ENCODE results near the gene S100B. TPM values are rescaled to one million over a fixed set of nuclear protein-coding genes. Genes with fewer than 3 reads are reported as not detected.

Gene S100B
- total and polyA plus RNA-seq, 2 donors, result 36.5 to 46.3 TPM

DNA sequence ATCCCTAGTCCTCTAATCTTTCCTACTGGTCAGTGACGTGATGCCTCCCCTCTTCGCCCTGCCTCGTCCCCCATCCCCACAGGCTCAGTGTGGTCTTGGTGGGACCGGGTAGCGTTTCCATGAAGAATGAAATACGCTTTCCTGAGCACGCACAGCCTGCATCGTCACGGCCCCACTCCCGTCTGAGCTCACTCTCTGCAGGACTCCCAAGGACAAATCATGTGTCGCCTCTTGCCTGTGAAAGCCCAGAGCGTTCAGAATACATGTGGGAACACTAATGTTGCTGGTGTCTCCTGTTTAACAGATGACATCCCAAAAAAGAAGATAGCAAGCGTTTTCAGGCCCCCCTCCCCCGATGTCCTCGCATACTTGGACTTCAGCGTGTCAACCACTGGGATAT is 49.2 kb downstream of the S100B start:
- WGBS, result 98% methylated on average over 16 of the region's 16 CpGs
- no peaks in the 10 kb centered on the region for H3K9me3 ChIP-seq (ENCODE audit: control insufficient read depth in 2 of 2, insufficient read depth in 1 of 2, low read length in 1 of 2)
- DNase-seq (ENCODE audit: low read depth in 6 of 9, low spot score in 9 of 9), result no peak
- peaks cover 55 to 56% of the 10 kb centered on the region in 2 donors for H3K36me3 ChIP-seq (ENCODE audit: control insufficient read depth in 2 of 2, insufficient read depth in 2 of 2, low read length in 1 of 2)
- H3K4me1 ChIP-seq (ENCODE audit: control insufficient read depth in 2 of 2, insufficient read depth in 2 of 2, low read length in 2 of 2), result peaks cover 0 to 53% of the 10 kb centered on the region in 2 donors
- no peak overlapping the region for H3K27ac ChIP-seq (ENCODE audit: low read depth in 1 of 2, low read length in 1 of 2)
- H3K4me3 ChIP-seq (ENCODE audit: low read length in 2 of 2), result no peak overlapping the region
- no peaks in the 10 kb centered on the region for H3K27me3 ChIP-seq (ENCODE audit: control insufficient read depth in 2 of 2, insufficient read depth in 1 of 2, low read length in 1 of 2)

DNA sequence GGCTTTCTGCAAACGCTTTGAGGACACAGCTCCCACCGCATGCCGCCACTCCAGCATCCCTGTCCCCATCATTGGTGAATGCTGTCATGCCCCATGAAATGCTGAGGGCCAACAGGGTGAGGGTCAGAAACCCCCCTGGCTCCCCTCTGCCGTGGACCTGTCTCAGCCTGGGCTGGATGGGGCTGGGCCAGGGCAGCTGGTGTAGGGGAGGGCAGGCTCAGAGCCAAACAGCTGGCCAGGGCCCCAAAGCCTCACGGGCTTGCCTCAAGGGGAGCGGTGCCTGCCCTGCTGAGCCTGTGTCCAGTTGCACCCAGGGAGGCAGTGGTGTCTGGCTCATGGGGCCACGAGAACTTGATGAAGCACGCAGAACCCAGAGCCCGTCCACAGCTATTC is 49.7 kb downstream of the S100B start:
- WGBS, result 97% methylated on average over 9 of the region's 9 CpGs
- Histone ChIP-seq H3K9me3 (ENCODE audit: control insufficient read depth in 2 of 2, insufficient read depth in 1 of 2, low read length in 1 of 2) (no peaks in the 10 kb centered on the region), H3K27me3 (ENCODE audit: control insufficient read depth in 2 of 2, insufficient read depth in 1 of 2, low read length in 1 of 2) (no peaks in the 10 kb centered on the region), H3K4me3 (ENCODE audit: low read length in 2 of 2) (no peak overlapping the region), H3K4me1 (ENCODE audit: control insufficient read depth in 2 of 2, insufficient read depth in 2 of 2, low read length in 2 of 2) (peaks cover 0 to 53% of the 10 kb centered on the region in 2 donors), H3K36me3 (ENCODE audit: control insufficient read depth in 2 of 2, insufficient read depth in 2 of 2, low read length in 1 of 2) (peaks cover 55 to 56% of the 10 kb centered on the region in 2 donors), H3K27ac (ENCODE audit: low read depth in 1 of 2, low read length in 1 of 2) (no peak overlapping the region)
- no peak for DNase-seq (ENCODE audit: low read depth in 6 of 9, low spot score in 9 of 9)

DNA sequence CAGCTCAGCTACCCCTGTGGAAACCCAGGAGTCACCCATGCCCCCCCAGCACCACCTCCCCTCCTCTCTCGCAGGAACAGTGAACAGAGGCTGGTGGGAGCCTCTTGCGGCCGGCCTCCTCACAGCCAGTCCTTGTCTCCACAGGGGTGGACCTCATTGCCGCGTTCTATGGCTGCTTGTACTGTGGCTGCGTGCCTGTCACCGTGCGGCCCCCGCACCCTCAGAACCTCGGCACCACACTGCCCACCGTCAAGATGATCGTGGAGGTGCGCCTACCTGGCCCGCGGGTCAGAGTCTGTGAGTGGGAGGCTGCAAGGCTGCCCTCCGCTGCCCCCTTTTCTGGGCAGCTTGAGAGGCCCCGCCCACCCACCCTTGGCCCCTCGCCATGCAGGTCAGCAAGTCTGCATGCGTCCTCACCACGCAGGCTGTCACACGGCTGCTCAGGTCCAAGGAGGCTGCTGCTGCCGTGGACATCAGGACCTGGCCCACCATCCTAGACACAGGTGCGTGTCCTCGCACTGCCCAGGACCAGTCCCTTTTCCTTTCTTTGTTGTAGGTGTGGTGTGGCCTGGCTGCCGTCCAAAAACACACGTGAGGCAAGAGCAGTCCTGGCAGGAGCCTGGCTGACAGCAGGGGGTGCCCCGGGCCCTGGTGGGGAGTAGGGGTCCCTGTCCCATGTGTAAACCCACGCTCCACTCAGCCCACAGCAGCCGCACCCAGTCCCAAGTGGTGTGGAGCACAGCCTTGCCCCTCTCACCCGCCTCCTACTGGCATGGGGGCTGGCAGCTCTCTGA is 50.3 kb downstream of the S100B start:
- DNase-seq (ENCODE audit: low read depth in 6 of 9, low spot score in 9 of 9), result no peak
- Histone ChIP-seq H3K27me3 (ENCODE audit: control insufficient read depth in 2 of 2, insufficient read depth in 1 of 2, low read length in 1 of 2) (no peaks in the 10 kb centered on the region), H3K36me3 (ENCODE audit: control insufficient read depth in 2 of 2, insufficient read depth in 2 of 2, low read length in 1 of 2) (peaks cover 54 to 60% of the 10 kb centered on the region in 2 donors), H3K27ac (ENCODE audit: low read depth in 1 of 2, low read length in 1 of 2) (no peak overlapping the region), H3K4me3 (ENCODE audit: low read length in 2 of 2) (no peak overlapping the region), H3K9me3 (ENCODE audit: control insufficient read depth in 2 of 2, insufficient read depth in 1 of 2, low read length in 1 of 2) (no peaks in the 10 kb centered on the region), H3K4me1 (ENCODE audit: control insufficient read depth in 2 of 2, insufficient read depth in 2 of 2, low read length in 2 of 2) (peaks cover 0 to 53% of the 10 kb centered on the region in 2 donors)
- WGBS, result 96% methylated on average over 30 of the region's 30 CpGs

DNA sequence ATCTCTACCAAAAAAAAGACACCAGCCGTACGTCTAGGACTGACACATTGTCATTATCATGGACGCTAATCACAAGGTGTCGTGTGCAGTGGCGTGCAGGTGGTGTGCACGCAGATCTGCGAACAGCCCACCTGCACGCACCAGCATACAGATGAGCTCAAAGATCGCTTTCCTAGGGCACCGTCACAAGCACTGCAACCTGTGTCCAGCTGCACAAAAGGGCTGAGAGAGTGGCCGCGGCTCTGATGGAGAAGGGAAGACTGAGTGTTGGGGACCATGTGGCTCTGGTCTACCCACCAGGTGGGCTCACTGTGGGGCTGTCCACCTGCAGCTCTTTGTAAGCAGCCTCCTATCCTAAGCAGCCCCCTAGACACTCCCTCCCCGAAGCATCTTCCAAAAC is 50.9 kb downstream of the S100B start:
- WGBS, result 99% methylated on average over 13 of the region's 13 CpGs
- Histone ChIP-seq H3K36me3 (ENCODE audit: control insufficient read depth in 2 of 2, insufficient read depth in 2 of 2, low read length in 1 of 2) (peaks cover 49 to 62% of the 10 kb centered on the region in 2 donors), H3K27ac (ENCODE audit: low read depth in 1 of 2, low read length in 1 of 2) (no peak overlapping the region), H3K4me1 (ENCODE audit: control insufficient read depth in 2 of 2, insufficient read depth in 2 of 2, low read length in 2 of 2) (peaks cover 0 to 48% of the 10 kb centered on the region in 2 donors), H3K9me3 (ENCODE audit: control insufficient read depth in 2 of 2, insufficient read depth in 1 of 2, low read length in 1 of 2) (no peaks in the 10 kb centered on the region), H3K27me3 (ENCODE audit: control insufficient read depth in 2 of 2, insufficient read depth in 1 of 2, low read length in 1 of 2) (no peaks in the 10 kb centered on the region), H3K4me3 (ENCODE audit: low read length in 2 of 2) (no peak overlapping the region)
- no peak for DNase-seq (ENCODE audit: low read depth in 6 of 9, low spot score in 9 of 9)

DNA sequence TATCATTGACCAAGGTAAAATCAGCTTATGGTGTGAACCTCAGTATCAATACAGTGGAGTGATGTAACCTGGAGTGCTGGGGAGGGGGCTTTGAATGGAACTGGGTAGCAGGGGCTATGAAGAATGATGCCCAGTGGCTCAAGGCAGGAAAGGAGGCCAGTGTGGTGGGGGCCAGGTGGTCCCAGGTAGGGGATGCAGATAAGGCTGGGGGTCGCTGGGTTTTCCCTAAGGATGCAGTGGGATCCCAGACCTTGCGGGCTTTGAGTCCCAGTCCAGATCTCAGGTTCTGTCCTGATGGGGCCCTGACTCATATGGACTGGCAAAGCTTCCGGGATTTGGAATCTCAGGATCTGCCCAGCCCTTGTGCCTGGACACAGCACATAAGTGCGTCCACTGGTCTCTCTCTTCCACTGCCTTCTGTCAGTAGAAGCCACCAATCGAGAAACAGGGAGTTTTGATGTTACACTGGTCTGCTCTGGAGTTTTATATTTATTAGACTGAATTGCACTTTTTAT is 52.0 kb downstream of the S100B start:
- no peaks in the 10 kb centered on the region for H3K27me3 ChIP-seq (ENCODE audit: control insufficient read depth in 2 of 2, insufficient read depth in 1 of 2, low read length in 1 of 2)
- WGBS, result 98% methylated on average over 5 of the region's 5 CpGs
- peak overlapping the region; percentile 86 to 89 for H3K27ac ChIP-seq (ENCODE audit: low read depth in 1 of 2, low read length in 1 of 2)
- H3K4me3 ChIP-seq (ENCODE audit: low read length in 2 of 2), result no peak overlapping the region
- peaks cover 0 to 3% of the 10 kb centered on the region in 2 donors for H3K9me3 ChIP-seq (ENCODE audit: control insufficient read depth in 2 of 2, insufficient read depth in 1 of 2, low read length in 1 of 2)
- H3K4me1 ChIP-seq (ENCODE audit: control insufficient read depth in 2 of 2, insufficient read depth in 2 of 2, low read length in 2 of 2), result peaks cover 0 to 38% of the 10 kb centered on the region in 2 donors
- H3K36me3 ChIP-seq (ENCODE audit: control insufficient read depth in 2 of 2, insufficient read depth in 2 of 2, low read length in 1 of 2), result peaks cover 50 to 63% of the 10 kb centered on the region in 2 donors
- DNase-seq (ENCODE audit: low read depth in 6 of 9, low spot score in 9 of 9), result no peak

DNA sequence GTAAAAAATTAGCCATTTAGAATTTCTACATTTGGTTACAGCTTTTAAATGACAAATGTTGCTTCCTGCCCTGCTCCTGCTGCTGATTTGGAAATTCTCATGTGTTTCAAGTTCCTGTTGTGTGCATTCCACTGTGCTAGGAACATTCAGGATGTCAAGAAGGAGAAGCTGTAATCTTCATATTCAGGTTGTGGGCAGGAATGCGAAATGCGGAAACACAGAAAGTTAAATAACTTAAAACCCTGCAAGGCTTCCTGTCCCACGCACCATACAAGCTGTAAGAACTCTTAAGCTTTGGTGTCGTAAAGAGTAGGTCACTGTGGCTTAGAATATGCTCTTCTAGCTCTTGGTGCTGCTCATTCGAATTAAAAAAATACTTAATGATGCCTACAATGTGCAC is 52.6 kb downstream of the S100B start:
- H3K4me3 ChIP-seq (ENCODE audit: low read length in 2 of 2), result no peak overlapping the region
- H3K27ac ChIP-seq (ENCODE audit: low read depth in 1 of 2, low read length in 1 of 2), result peak overlapping the region; percentile 53 to 86
- H3K4me1 ChIP-seq (ENCODE audit: control insufficient read depth in 2 of 2, insufficient read depth in 2 of 2, low read length in 2 of 2), result peaks cover 0 to 32% of the 10 kb centered on the region in 2 donors
- peaks cover 0 to 3% of the 10 kb centered on the region in 2 donors for H3K9me3 ChIP-seq (ENCODE audit: control insufficient read depth in 2 of 2, insufficient read depth in 1 of 2, low read length in 1 of 2)
- no peaks in the 10 kb centered on the region for H3K27me3 ChIP-seq (ENCODE audit: control insufficient read depth in 2 of 2, insufficient read depth in 1 of 2, low read length in 1 of 2)
- peaks cover 44 to 57% of the 10 kb centered on the region in 2 donors for H3K36me3 ChIP-seq (ENCODE audit: control insufficient read depth in 2 of 2, insufficient read depth in 2 of 2, low read length in 1 of 2)
- 38% methylated on average over 5 of the region's 5 CpGs for WGBS
- peak in 6 of 9 donors; percentile 6 to 70 (median 36) for DNase-seq (ENCODE audit: low read depth in 6 of 9, low spot score in 9 of 9)

DNA sequence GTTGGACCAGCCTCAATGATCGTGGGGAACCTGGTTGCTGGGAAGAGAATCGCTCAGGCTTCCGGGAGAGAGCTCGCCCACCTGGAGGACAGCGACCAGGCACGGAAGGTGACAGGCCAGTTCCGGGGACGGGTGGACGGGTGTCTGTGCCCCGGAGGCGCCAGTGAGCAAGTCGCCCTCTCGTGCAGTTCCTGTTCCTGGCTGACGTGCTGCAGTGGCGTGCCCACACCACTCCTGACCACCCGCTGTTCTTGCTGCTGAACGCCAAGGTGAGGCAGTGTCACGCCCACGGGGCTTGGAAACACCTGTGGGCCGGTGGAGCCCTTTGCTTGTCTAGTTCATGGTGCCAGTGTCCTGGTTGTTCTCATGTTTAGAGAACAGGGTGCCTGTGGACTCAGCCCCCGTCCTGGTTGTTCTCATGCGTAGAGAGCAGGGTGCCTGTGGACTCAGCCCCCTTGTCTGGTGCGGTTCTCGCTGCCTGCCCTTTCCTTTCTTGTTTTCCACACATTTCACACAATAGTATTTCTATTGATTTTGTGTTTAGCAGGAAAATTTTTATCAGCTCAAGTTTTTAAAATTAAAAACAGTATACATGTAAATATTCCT is 53.1 kb downstream of the S100B start:
- Histone ChIP-seq H3K4me3 (ENCODE audit: low read length in 2 of 2) (no peak overlapping the region), H3K36me3 (ENCODE audit: control insufficient read depth in 2 of 2, insufficient read depth in 2 of 2, low read length in 1 of 2) (peaks cover 40 to 55% of the 10 kb centered on the region in 2 donors), H3K27me3 (ENCODE audit: control insufficient read depth in 2 of 2, insufficient read depth in 1 of 2, low read length in 1 of 2) (no peaks in the 10 kb centered on the region), H3K9me3 (ENCODE audit: control insufficient read depth in 2 of 2, insufficient read depth in 1 of 2, low read length in 1 of 2) (peaks cover 0 to 3% of the 10 kb centered on the region in 2 donors), H3K4me1 (ENCODE audit: control insufficient read depth in 2 of 2, insufficient read depth in 2 of 2, low read length in 2 of 2) (peaks cover 0 to 31% of the 10 kb centered on the region in 2 donors), H3K27ac (ENCODE audit: low read depth in 1 of 2, low read length in 1 of 2) (peak overlapping the region; percentile 52 to 86)
- 67% methylated on average over 24 of the region's 24 CpGs for WGBS
- no peak for DNase-seq (ENCODE audit: low read depth in 6 of 9, low spot score in 9 of 9)

DNA sequence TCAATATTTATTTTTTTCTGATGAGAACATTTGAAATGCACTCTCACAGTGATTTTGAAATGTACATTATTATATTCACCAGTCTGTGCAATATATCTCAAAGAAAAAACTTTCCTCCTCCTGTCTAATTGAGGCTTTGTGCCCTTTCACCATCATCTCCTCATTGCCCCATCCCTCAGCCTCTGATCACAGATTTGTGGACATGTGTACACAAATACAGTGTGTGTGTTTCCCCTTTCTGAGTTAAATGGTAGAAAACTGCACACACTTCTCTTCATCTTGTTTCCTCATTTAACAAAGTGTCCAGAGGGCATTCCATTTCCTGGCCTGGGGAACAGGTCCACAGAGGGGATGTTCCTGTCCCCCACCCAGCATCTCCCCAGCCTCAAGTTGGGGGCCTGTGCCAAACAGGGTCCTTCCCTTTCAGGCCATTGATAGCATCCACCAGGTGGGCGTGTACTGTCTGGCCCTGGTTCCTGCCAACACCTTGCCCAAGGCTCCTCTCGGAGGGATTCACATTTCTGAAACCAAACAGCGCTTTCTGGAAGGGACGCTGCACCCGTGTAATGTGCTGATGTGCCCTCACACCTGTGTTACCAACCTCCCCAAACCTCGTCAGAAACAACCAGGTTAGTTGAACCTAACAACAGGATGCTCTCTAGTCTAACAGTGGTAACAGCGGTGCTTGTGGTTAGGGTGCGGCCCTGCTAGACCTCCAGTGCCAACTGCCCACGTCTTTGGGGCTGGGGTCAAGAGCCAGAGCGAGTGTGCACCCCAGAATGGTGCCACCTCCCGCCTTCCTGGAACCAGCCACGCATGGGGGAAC is 54.6 kb downstream of the S100B start:
- Histone ChIP-seq H3K27ac (ENCODE audit: low read depth in 1 of 2, low read length in 1 of 2) (peak overlapping the region; percentile 73 to 89), H3K27me3 (ENCODE audit: control insufficient read depth in 2 of 2, insufficient read depth in 1 of 2, low read length in 1 of 2) (no peaks in the 10 kb centered on the region), H3K9me3 (ENCODE audit: control insufficient read depth in 2 of 2, insufficient read depth in 1 of 2, low read length in 1 of 2) (peaks cover 0 to 3% of the 10 kb centered on the region in 2 donors), H3K4me1 (ENCODE audit: control insufficient read depth in 2 of 2, insufficient read depth in 2 of 2, low read length in 2 of 2) (peaks cover 0 to 31% of the 10 kb centered on the region in 2 donors), H3K36me3 (ENCODE audit: control insufficient read depth in 2 of 2, insufficient read depth in 2 of 2, low read length in 1 of 2) (peaks cover 46 to 59% of the 10 kb centered on the region in 2 donors), H3K4me3 (ENCODE audit: low read length in 2 of 2) (no peak overlapping the region)
- peak in 5 of 9 donors; percentile 28 to 74 (median 35) for DNase-seq (ENCODE audit: low read depth in 6 of 9, low spot score in 9 of 9)
- 49% methylated on average over 12 of the region's 12 CpGs for WGBS
